Osteoblast (primary cell): Measurements from ENCODE around the gene CWC15. TPM values are rescaled to one million over a fixed set of nuclear protein-coding genes. Genes with fewer than 3 reads are reported as not detected.

ENCODE experiments used
- DNase-seq: peaks from one replicate; pipeline ENCODE4 v3.0.0; 2011; ENCODE audit warnings: low spot score, mixed read lengths; ENCODE audit not compliant: insufficient read length; ENCODE audit errors: missing footprints
- H2AFZ ChIP-seq: 2 replicates; pipeline ENCODE4 v1.6.0; 2011; ENCODE audit warnings: mild to moderate bottlenecking, low read length
- H3K27ac ChIP-seq: 2 replicates; pipeline ENCODE4 v1.5.1; 2011; ENCODE audit warnings: mild to moderate bottlenecking, low read depth, low read length, moderate library complexity
- H3K27me3 ChIP-seq: 2 replicates; pipeline ENCODE4 v1.6.0; 2012; ENCODE audit warnings: mild to moderate bottlenecking, control low read depth, inconsistent platforms, low read length, moderate library complexity; ENCODE audit not compliant: insufficient read depth
- H3K36me3 ChIP-seq: 2 replicates; pipeline ENCODE4 v1.5.1; 2011; ENCODE audit warnings: mild to moderate bottlenecking, low read length, control low read depth, moderate library complexity; ENCODE audit not compliant: insufficient read depth
- H3K4me1 ChIP-seq: 2 replicates; pipeline ENCODE4 v1.5.1; 2011; ENCODE audit warnings: mild to moderate bottlenecking, low read length, control low read depth, moderate library complexity; ENCODE audit not compliant: insufficient read depth
- H3K4me2 ChIP-seq: 2 replicates; pipeline ENCODE4 v1.6.0; 2011; ENCODE audit warnings: mild to moderate bottlenecking, low read length; ENCODE audit not compliant: insufficient read depth
- H3K4me3 ChIP-seq: fragments of 200-600 bp; sonication (generic); 3 replicates; pipeline ENCODE4 v1.5.1; 2012; ENCODE audit warnings: mild to moderate bottlenecking, low read length, inconsistent platforms; ENCODE audit not compliant: insufficient read depth
- H3K79me2 ChIP-seq: 2 replicates; pipeline ENCODE4 v1.6.0; 2012; ENCODE audit warnings: mild to moderate bottlenecking, low read length, control low read depth, inconsistent platforms; ENCODE audit not compliant: insufficient read depth
- H3K9me3 ChIP-seq: 2 replicates; pipeline ENCODE4 v1.5.1; 2011; ENCODE audit warnings: low read depth, low read length, control low read depth
- H4K20me1 ChIP-seq: 2 replicates; pipeline ENCODE4 v1.6.0; 2012; ENCODE audit warnings: mild to moderate bottlenecking, low read length, control low read depth; ENCODE audit not compliant: insufficient read depth
- CTCF ChIP-seq: IDR thresholded peaks from 2 replicates; pipeline ENCODE4 v1.5.1; 2011; ENCODE audit warnings: mild to moderate bottlenecking, low read depth, low read length, moderate library complexity; ENCODE audit errors: extremely low read depth
- total RNA-seq: library from RNA; depleted of rRNA; stranded (reverse); fragments of >200 nt; gene quantifications from 2 replicates; pipeline ENCODE4 v1.2.3, GENCODE V29; 2012

CWC15 gene
- total RNA-seq, 1 donor, result 32.9 TPM

DNA sequence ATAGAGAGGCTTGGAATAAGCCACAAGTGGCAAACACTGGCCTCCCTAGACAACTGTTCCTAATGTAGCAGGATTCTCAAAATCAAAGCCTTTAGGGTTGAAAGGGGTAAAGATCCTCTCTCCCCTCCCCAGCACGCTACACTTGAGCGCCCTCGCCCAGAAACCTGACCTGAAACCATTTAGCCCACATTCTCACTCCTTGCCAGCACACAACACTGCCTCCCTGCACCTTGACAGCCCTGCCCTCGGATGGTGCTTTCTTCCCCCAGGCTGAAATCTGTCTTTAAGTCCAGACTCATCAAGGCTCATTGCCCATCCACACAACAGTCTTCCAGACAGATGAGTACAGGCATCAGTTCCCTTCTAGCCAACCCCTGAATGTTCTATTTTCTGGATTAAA is 26.5 kb downstream of the CWC15 start:
- Histone ChIP-seq H3K27ac (no peak overlapping the region), H3K4me1 (peaks cover 8% of the 10 kb centered on the region), H4K20me1 (no peaks in the 10 kb centered on the region), H3K79me2 (no peaks in the 10 kb centered on the region), H3K4me3 (no peak overlapping the region), H2AFZ (no peak overlapping the region), H3K4me2 (no peak overlapping the region), H3K36me3 (no peaks in the 10 kb centered on the region), H3K27me3 (no peaks in the 10 kb centered on the region), H3K9me3 (no peaks in the 10 kb centered on the region)
- no peak for TF ChIP-seq CTCF
- DNase-seq, result no peak

DNA sequence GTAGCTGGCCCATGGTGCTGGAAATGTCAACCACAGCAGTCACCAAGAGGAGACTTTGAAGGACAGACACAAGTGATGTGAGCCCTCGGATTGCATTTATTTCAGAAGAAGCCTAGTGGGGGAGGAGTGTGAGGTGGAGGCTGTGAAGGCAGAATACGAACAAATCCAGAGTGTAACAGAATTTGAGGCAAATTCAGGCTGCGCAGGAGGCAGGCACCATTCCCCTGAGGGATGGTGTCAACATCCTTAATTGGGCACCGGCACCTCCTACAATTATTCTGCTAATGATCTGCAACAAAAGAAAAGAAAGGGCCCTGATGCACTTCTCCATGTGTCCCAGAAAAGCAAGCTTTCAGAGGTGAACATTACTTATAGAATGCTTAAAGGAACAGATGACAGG is 32.2 kb downstream of the CWC15 start:
- Histone ChIP-seq H3K79me2 (no peaks in the 10 kb centered on the region), H3K4me1 (peaks cover 13% of the 10 kb centered on the region), H4K20me1 (no peaks in the 10 kb centered on the region), H3K27me3 (no peaks in the 10 kb centered on the region), H2AFZ (no peak overlapping the region), H3K4me2 (no peak overlapping the region), H3K4me3 (no peak overlapping the region), H3K27ac (no peak overlapping the region), H3K36me3 (no peaks in the 10 kb centered on the region), H3K9me3 (no peaks in the 10 kb centered on the region)
- no peak for DNase-seq
- TF ChIP-seq CTCF, result no peak

GRCh38 chr11:94939346-94939745 is 34.0 kb downstream of the CWC15 start:
- Histone ChIP-seq H3K79me2 (no peaks in the 10 kb centered on the region), H3K4me1 (peaks cover 20% of the 10 kb centered on the region), H3K4me2 (no peak overlapping the region), H3K27ac (no peak overlapping the region), H3K36me3 (no peaks in the 10 kb centered on the region), H3K4me3 (no peak overlapping the region), H2AFZ (no peak overlapping the region), H3K27me3 (no peaks in the 10 kb centered on the region), H4K20me1 (no peaks in the 10 kb centered on the region), H3K9me3 (no peaks in the 10 kb centered on the region)
- no peak for DNase-seq
- TF ChIP-seq CTCF, result no peak

DNA sequence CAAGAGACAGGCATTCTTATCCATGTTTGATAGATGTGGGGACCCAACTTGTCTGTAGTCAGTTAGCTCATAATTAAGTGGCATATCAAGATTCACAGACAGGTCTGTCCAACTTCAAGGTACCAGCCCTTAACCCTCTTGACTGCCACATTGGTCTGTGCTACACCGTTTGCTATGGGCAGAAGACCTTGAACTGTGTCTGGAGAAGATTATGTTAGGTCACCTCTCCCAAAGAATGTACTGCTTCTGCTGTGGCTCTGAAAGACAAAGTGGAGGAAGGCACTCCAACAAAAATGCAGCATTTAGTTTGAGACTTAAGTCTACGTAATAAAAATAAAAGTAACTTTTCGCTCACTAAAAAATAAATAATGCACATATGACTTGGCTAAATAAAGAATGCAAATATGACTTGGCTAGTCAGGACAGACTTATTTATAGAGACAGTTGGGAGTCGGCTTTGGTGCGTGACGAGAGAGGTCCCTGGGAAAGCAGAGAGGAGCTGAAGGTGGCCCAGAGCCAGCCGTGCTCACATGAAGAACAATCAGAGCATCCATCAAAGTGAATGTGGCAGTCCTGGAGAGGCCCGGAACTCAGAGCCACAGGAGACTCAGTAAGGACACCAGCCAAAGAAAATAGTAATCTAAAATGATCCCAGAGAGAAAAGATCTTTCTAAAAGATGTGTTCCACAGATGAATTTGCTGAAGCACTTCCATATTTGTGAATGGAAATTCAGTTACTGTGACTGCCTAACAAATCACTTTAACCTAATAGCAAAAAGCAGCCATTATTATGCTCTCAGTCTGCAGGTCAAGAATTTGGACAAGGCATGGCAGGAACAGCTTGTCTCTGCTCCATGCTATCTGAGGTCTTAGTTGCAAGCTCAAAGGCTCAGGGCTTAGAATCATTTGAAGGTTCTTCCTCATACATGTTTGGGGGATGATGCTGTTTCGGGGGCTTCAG is 35.0 kb downstream of the CWC15 start:
- TF ChIP-seq CTCF, result no peak
- H3K79me2 ChIP-seq, result no peaks in the 10 kb centered on the region
- H3K4me1 ChIP-seq, result peaks cover 30% of the 10 kb centered on the region
- DNase-seq, result no peak
- peak overlapping the region; percentile 66 for H3K27ac ChIP-seq
- H3K36me3 ChIP-seq, result no peaks in the 10 kb centered on the region
- H3K27me3 ChIP-seq, result no peaks in the 10 kb centered on the region
- H3K9me3 ChIP-seq, result no peaks in the 10 kb centered on the region
- no peaks in the 10 kb centered on the region for H4K20me1 ChIP-seq
- no peak overlapping the region for H3K4me3 ChIP-seq
- peak overlapping the region; percentile 40 for H3K4me2 ChIP-seq
- H2AFZ ChIP-seq, result peak overlapping the region; percentile 12
